K562 (cell line): ENCODE measurements around the gene ASPHD1. TPM values are rescaled to one million over a fixed set of nuclear protein-coding genes. Genes with fewer than 3 reads are reported as not detected.

Experiments used
- CHD7 ChIP-seq: fragments of 200-600 bp; sonication (generic); IDR thresholded peaks from one replicate; pipeline ENCODE4 v1.6.1; 2012; ENCODE audit warnings: mild to moderate bottlenecking, low read depth, low read length, inconsistent platforms
- FIP1L1 ChIP-seq: fragments of 200-400 bp; formaldehyde crosslinking; IDR thresholded peaks from 2 replicates; pipeline ENCODE4 v1.6.1; 2018; ENCODE audit warnings: mild to moderate bottlenecking, low read depth, low read length; ENCODE audit not compliant: poor library complexity, severe bottlenecking
- GABPB2 ChIP-seq: fragments of 250-450 bp; sonication (Bioruptor Pico); conservative IDR thresholded peaks from 2 replicates; pipeline ENCODE4 v1.5.1; 2021; ENCODE audit warnings: mild to moderate bottlenecking
- ILF3 ChIP-seq: fragments of 450-650 bp; IDR thresholded peaks from 2 replicates; pipeline ENCODE4 v1.6.1; 2018; ENCODE audit warnings: antibody characterized with exemption, mild to moderate bottlenecking, moderate library complexity, borderline replicate concordance
- JUND ChIP-seq, 2 experiments: IDR thresholded peaks; 2 replicates in 1 of 2; 3 replicates in 1 of 2; pipeline ENCODE4 v1.6.1; 2011; ENCODE audit warnings: borderline replicate concordance in 2 of 2, low read depth in 2 of 2, low read length in 2 of 2, improper control_type of control experiment in 1 of 2, missing biosample characterization in 1 of 2, missing genetic modification characterization in 1 of 2, missing genetic modification reagents in 1 of 2
- MEF2A ChIP-seq: IDR thresholded peaks from 2 replicates; pipeline ENCODE4 v1.6.1; 2011; ENCODE audit warnings: low read depth, mild to moderate bottlenecking, low read length, moderate library complexity; ENCODE audit not compliant: control insufficient read depth
- MLLT1 ChIP-seq, 2 experiments: fragments of 450-650 bp; IDR thresholded peaks; 2 replicates each; pipeline ENCODE4 v1.6.1; 2016
- MTA1 ChIP-seq: fragments of 450-650 bp; IDR thresholded peaks from 2 replicates; pipeline ENCODE4 v1.6.1; 2017; ENCODE audit warnings: borderline replicate concordance
- PATZ1 ChIP-seq: fragments of 250-450 bp; sonication (Bioruptor Pico); IDR thresholded peaks from 2 replicates; pipeline ENCODE4 v1.5.0; 2020; ENCODE audit warnings: mild to moderate bottlenecking, borderline replicate concordance
- ZNF408 ChIP-seq: fragments of 250-450 bp; sonication (Bioruptor Pico); IDR thresholded peaks from 2 replicates; pipeline ENCODE4 v1.4.0; 2020; ENCODE audit warnings: low read depth, mild to moderate bottlenecking, moderate library complexity
- polyA plus RNA-seq, 8 experiments: library from polyadenylated mRNA; depleted of rRNA in 4 of 8; stranded (reverse) in 5 of 8; unstranded in 3 of 8; fragments of >200 nt; fragmentation: Nextera tagmentation in 2 of 8; fragmentation: Illumina TruSeq in 1 of 8; extraction: Ambion mirVana in 2 of 8; extraction: Trizol in 1 of 8; gene quantifications; 2 replicates each; pipeline versions ENCODE4 v1.2.1 to v1.2.3, GENCODE V29; 2011 to 2014; ENCODE audit warnings: inconsistent platforms in 1 of 8, missing spikeins in 1 of 8
- total RNA-seq, 7 experiments: library from RNA; depleted of rRNA in 6 of 7; stranded (reverse); fragments of >200 nt in 6 of 7; fragmentation: Illumina TruSeq in 2 of 7; extraction: Trizol in 2 of 7; gene quantifications; 2 replicates each; pipeline versions ENCODE4 v1.2.1 to v1.2.3, GENCODE V29; 2011 to 2021; ENCODE audit warnings: low replicate concordance in 1 of 7

The ASPHD1 gene
- total and polyA plus RNA-seq, 9 of the 15 experiments (the other 6 are each of a cell fraction or from before 2014, with no cell fraction given): 0.03 to 0.70 (median 0.24) TPM; not detected in 5

- no peak for TF ChIP-seq CHD7
- TF ChIP-seq GABPB2 (CRISPR knock-in tag): no peak
- TF ChIP-seq ZNF408 (CRISPR knock-in tag): no peak
- TF ChIP-seq MTA1: no peak
- TF ChIP-seq ILF3: no peak
- peak in 1 of 2 experiments; percentile 12; a peak in 1 of 4 replicates for TF ChIP-seq MLLT1 (IDR thresholded peaks at IDR 0.05)
- TF ChIP-seq JUND (IDR thresholded peaks at IDR 0.05; ENCODE audit: borderline replicate concordance, low read depth, low read length): no peak
- TF ChIP-seq JUND (tag; IDR thresholded peaks at IDR 0.05; ENCODE audit: borderline replicate concordance, low read depth, low read length): no peak; the same call in 2 of the 3 replicates
- no peak for TF ChIP-seq MEF2A
- TF ChIP-seq FIP1L1: peak; percentile 49
- TF ChIP-seq PATZ1 (CRISPR knock-in tag): peak; percentile 49; the same call in 1 of the 2 replicates
Observed at GRCh38 chr16:29925781-29926710, 25.8 kb downstream of the ASPHD1 start, which contains the start of gene KCTD13 (continued).
